T-helper 1 cell treated with Interleukin-12 subunit alpha and Interleukin-12 subunit beta and Interleukin-4 antibody, amounts not matched to agents 30 μg/mL and 1 μg/mL, for 36 hours (primary cell): ENCODE data around the gene FRMPD1.
A peak's percentile ranks its signal among the peaks of the same experiment; 100 is the strongest.

Experiments
- H3K27ac Mint-ChIP-seq: one replicate; pipeline ENCODE4 v1.8.0; 2021; ENCODE audit warnings: mild to moderate bottlenecking, mixed read lengths
- H3K27me3 Mint-ChIP-seq: one replicate; pipeline ENCODE4 v1.8.0; 2021; ENCODE audit warnings: low read depth, mixed read lengths
- H3K36me3 Mint-ChIP-seq: one replicate; pipeline ENCODE4 v1.8.0; 2021; ENCODE audit warnings: low read depth, mixed read lengths
- H3K4me1 Mint-ChIP-seq: one replicate; pipeline ENCODE4 v1.8.0; 2021; ENCODE audit warnings: low read depth, mixed read lengths
- H3K4me3 Mint-ChIP-seq: one replicate; pipeline ENCODE4 v1.8.0; 2021; ENCODE audit warnings: mild to moderate bottlenecking, moderate library complexity, mixed read lengths
- H3K9me3 Mint-ChIP-seq: one replicate; pipeline ENCODE4 v1.8.0; 2021; ENCODE audit warnings: mixed read lengths

The FRMPD1 gene

GRCh38 chr9:37784616-37785483 lies 134.1 kb downstream of the FRMPD1 start, which contains the start of gene EXOSC3:
EXOSC3 (minus strand) TSS chr9:37785064; CDS start chr9:37785044, 20 bp downstream.
- Mint-ChIP-seq H3K27me3 (no peaks in the 10 kb centered on the region), H3K9me3 (no peaks in the 10 kb centered on the region), H3K4me3 (peak within 1 kb of the TSS; percentile 96), H3K27ac (peak within 1 kb of the TSS; percentile 90), H3K4me1 (peaks cover 33% of the 10 kb centered on the region), H3K36me3 (peaks cover 31% of the 10 kb centered on the region)

- Mint-ChIP-seq H3K9me3 (peaks cover 4% of the 10 kb centered on the region), H3K27me3 (peaks cover 3% of the 10 kb centered on the region), H3K27ac (no peak overlapping the region), H3K4me3 (no peak overlapping the region), H3K36me3 (peaks cover 20% of the 10 kb centered on the region), H3K4me1 (peaks cover 30% of the 10 kb centered on the region)
These were observed 136.3 kb downstream of the FRMPD1 start for GRCh38 chr9:37787059-37787458.

- peaks cover 4% of the 10 kb centered on the region for H3K9me3 Mint-ChIP-seq
These were observed 137.6 kb downstream of the FRMPD1 start for GRCh38 chr9:37788332-37788731.

GRCh38 chr9:37790096-37790495 lies 139.3 kb downstream of the FRMPD1 start:
- H3K9me3 Mint-ChIP-seq: peaks cover 4% of the 10 kb centered on the region
- H3K27me3 Mint-ChIP-seq: peaks cover 4% of the 10 kb centered on the region
- peaks cover 8% of the 10 kb centered on the region for H3K4me1 Mint-ChIP-seq
- no peak overlapping the region for H3K4me3 Mint-ChIP-seq
- H3K36me3 Mint-ChIP-seq: peaks cover 5% of the 10 kb centered on the region
- H3K27ac Mint-ChIP-seq: no peak overlapping the region

More at GRCh38 chr9:37788332-37788731, 137.6 kb downstream of the FRMPD1 start:
- peaks cover 11% of the 10 kb centered on the region for H3K36me3 Mint-ChIP-seq
- peaks cover 4% of the 10 kb centered on the region for H3K27me3 Mint-ChIP-seq
- H3K4me1 Mint-ChIP-seq: peaks cover 19% of the 10 kb centered on the region
- H3K4me3 Mint-ChIP-seq: no peak overlapping the region
- H3K27ac Mint-ChIP-seq: no peak overlapping the region

GRCh38 chr9:37792122-37792521 lies 141.4 kb downstream of the FRMPD1 start:
- Mint-ChIP-seq H3K9me3 (peaks cover 4% of the 10 kb centered on the region), H3K27ac (no peak overlapping the region), H3K4me3 (no peak overlapping the region), H3K36me3 (peaks cover 5% of the 10 kb centered on the region), H3K27me3 (peaks cover 18% of the 10 kb centered on the region), H3K4me1 (peaks cover 4% of the 10 kb centered on the region)

- peaks cover 18% of the 10 kb centered on the region for H3K27me3 Mint-ChIP-seq
- peaks cover 4% of the 10 kb centered on the region for H3K36me3 Mint-ChIP-seq
- H3K9me3 Mint-ChIP-seq: peaks cover under 1% of the 10 kb centered on the region
- H3K4me1 Mint-ChIP-seq: peaks cover 17% of the 10 kb centered on the region
- no peak overlapping the region for H3K4me3 Mint-ChIP-seq
- H3K27ac Mint-ChIP-seq: no peak overlapping the region
These were observed 145.5 kb downstream of the FRMPD1 start for GRCh38 chr9:37796232-37796631.
